Measurements from ENCODE around the gene RAB4B.
"Not testable (repeated sequence)": the region's sequence is repeated elsewhere in the genome, so short reads cannot be mapped to it uniquely, and the experiment has no call there.

RAB4B gene

DNA sequence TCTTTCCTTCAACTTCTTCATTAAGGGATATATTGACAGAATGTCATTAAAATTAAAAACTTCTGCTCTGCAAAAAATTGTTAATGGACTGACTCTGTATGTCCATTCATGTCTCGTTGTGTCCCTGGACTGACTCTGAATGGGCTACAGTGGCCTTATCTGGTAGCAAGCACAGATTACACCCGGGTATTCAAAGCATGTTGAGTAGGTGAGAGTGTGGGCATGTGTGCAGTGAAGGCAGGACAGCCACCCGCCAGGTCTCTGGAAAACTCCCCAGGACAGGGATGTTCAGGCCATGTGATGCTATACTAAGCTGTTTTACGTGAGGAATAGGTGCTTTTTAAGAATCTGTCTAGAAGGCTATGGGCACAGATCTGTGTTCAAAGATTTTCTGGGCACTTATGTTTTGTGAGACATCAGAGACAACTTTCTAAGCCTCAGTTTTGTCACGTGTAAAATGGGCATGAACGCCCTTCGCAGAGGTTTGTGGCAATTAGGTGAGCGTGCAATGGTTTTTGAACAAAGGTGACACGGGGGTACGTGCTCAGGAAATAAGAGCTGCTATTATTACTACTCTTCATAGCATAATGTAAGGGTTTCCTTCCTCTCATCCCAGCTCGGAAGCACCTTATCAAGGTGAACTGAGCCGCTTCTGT, 65.1 kb downstream of the RAB4B start:
- not testable (repeated sequence) for H3K4me3 ChIP-seq (ENCODE audit: low read depth, low read length)

GRCh38 chr19:40843653-40844052, 65.6 kb downstream of the RAB4B start:
- H3K4me3 ChIP-seq (ENCODE audit: low read depth, low read length); POLR2A ChIA-PET; H3K4me1 ChIP-seq (ENCODE audit: control insufficient read depth, insufficient read depth, low read length); H3K36me3 ChIP-seq (ENCODE audit: control insufficient read depth in 2 of 2, insufficient read depth in 1 of 2, low read length in 2 of 2); H3K9me3 ChIP-seq (ENCODE audit: control insufficient read depth, insufficient read depth, low read depth, low read length); CTCF ChIA-PET; H3K27ac ChIP-seq (ENCODE audit: extremely low read depth, low read depth, low read length): not testable (repeated sequence)
- TF ChIP-seq KLF1 (tag by site-specific recombination; IDR thresholded peaks at IDR 0.05), result peak; percentile 66

More for the DNA sequence above, 65.1 kb downstream of the RAB4B start:
- H3K36me3 ChIP-seq (ENCODE audit: control insufficient read depth in 2 of 2, insufficient read depth in 1 of 2, low read length in 2 of 2); H3K4me1 ChIP-seq (ENCODE audit: control insufficient read depth, insufficient read depth, low read length); H3K27ac ChIP-seq (ENCODE audit: extremely low read depth, low read depth, low read length); H3K9me3 ChIP-seq (ENCODE audit: control insufficient read depth, insufficient read depth, low read depth, low read length); POLR2A ChIA-PET: not testable (repeated sequence)
- CTCF ChIA-PET, result interaction anchor here (0.6 kb wide), 1 partner anchor 14 kb away, joined by 3 read pairs; no protein-coding TSS in a partner anchor
